Lower leg skin (tissue), 4 donors: ENCODE data around the gene NAV2. TPM values are rescaled to one million over a fixed set of nuclear protein-coding genes. Genes with fewer than 3 reads are reported as not detected.
A peak's percentile ranks its signal among the peaks of the same experiment; 100 is the strongest.

Experiments
- DNase-seq, 2 donors: peaks; one replicate each; pipeline ENCODE4 v3.0.0-alpha.2; 2019; ENCODE audit warnings: low spot score in 2 of 2
- H3K4me3 ChIP-seq: fragments of 200-600 bp; sonication (generic); 2 replicates; pipeline ENCODE4 v1.5.1; 2017; ENCODE audit warnings: mild to moderate bottlenecking, low read depth; ENCODE audit not compliant: poor library complexity, severe bottlenecking
- POLR2A ChIP-seq, 2 donors: fragments of 450-650 bp; IDR thresholded peaks; one replicate each; pipeline ENCODE4 v1.6.1; 2016 to 2017; ENCODE audit warnings: antibody characterized with exemption in 2 of 2, mild to moderate bottlenecking in 1 of 2, moderate library complexity in 1 of 2
- WGBS, 2 donors: methylation state at CpG; one replicate each; pipeline ENCODE4 v1.1.5; 2018; 5-methylcytosine and 5-hydroxymethylcytosine counted together
- intact Hi-C: fragments of 100-400 bp; cut with DNase I; formaldehyde crosslinking; loops from one replicate; pipeline ENCODE4 v1.15.0; 2023; ENCODE audit warnings: low total_unique reads
- total RNA-seq, 4 donors: library from RNA; depleted of rRNA; stranded (reverse); fragments of >200 nt; gene quantifications; one replicate each; pipeline ENCODE4 v1.1.0, GENCODE V29; 2016
- TF ChIP-seq, protein P1 (sequence below), 3 donors: fragments of 450-650 bp; IDR thresholded peaks; one replicate each; pipeline ENCODE4 v1.5.1; 2016; ENCODE audit warnings: antibody characterized with exemption in 3 of 3, mild to moderate bottlenecking in 3 of 3, moderate library complexity in 2 of 3

NAV2 gene
- total RNA-seq, 4 donors from 2014 or later: 5.8 to 30.7 (median 21.0) TPM

DNA sequence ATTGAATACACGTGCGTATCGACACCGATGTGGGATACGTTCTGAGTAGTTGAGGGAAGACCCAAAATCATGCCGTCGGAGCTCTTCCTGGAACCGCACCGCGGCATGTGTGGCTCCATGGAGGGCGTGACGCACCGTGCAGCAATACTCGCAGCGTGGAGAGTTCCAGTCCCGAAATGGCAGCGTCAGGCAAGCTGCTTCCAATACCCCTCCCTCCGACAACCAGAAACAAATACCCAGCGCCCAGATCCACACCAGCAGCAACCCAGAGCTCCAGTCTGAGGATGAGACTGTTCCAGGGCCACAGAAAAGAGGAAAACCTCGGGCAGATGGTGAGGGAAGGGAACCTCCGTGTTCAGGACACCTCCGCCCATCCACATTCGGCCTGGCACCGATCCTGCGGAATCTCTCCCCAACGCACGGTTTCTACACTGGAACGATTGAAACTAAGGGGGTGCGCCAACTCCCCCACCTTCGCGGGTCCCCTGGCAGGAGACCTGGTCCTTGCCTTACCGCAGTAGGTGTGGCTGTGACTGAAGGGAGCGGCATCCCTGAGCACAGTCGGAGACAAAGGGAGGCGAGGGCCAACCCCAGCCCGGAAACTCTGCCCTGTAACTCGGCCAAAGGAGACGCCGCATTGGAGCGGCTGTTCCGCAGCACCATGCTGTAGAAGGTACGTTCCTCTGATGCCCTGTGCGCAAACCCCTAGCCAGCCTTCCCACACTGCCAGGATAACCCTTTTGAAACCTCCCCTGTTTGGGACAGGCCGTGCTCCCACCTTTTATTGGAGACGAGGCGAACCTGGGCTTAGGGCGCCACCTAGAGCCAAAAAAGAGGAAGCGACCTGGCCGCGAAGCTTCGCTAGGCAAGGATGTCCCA is 419.4 kb downstream of the NAV2 start:
- 11 to 13% methylated on average over 41 to 51 of the region's 51 CpGs for WGBS, 2 donors
- intact Hi-C loops: loop anchor here (5.0 to 10.0 kb wide), 2 partner anchors 180 to 567 kb away; no protein-coding TSS in a partner anchor

DNA sequence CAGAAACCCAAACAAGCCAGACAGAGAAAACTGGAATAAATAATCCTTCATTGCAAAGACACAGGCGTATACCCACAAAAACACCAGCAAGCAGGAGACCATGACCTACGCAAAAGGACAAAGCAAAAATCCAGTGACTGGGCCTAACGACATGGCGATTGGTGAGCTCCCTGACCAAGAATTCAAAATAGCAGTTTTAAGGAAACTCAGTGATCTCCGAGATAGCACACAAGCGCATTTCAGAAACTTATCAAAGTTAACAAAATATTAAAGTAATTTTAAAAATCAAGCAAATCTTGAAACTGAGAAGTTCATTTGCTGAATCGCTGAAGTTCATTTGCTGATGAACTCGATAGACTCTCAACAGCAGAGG is 420.0 kb downstream of the NAV2 start:
- TF ChIP-seq, protein P1, sequence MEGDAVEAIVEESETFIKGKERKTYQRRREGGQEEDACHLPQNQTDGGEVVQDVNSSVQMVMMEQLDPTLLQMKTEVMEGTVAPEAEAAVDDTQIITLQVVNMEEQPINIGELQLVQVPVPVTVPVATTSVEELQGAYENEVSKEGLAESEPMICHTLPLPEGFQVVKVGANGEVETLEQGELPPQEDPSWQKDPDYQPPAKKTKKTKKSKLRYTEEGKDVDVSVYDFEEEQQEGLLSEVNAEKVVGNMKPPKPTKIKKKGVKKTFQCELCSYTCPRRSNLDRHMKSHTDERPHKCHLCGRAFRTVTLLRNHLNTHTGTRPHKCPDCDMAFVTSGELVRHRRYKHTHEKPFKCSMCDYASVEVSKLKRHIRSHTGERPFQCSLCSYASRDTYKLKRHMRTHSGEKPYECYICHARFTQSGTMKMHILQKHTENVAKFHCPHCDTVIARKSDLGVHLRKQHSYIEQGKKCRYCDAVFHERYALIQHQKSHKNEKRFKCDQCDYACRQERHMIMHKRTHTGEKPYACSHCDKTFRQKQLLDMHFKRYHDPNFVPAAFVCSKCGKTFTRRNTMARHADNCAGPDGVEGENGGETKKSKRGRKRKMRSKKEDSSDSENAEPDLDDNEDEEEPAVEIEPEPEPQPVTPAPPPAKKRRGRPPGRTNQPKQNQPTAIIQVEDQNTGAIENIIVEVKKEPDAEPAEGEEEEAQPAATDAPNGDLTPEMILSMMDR (IDR thresholded peaks at IDR 0.05): no peak
- no peak for TF ChIP-seq POLR2A (IDR thresholded peaks at IDR 0.05)
- 50 to 53% methylated on average over 8 of the region's 8 CpGs for WGBS, 2 donors
- intact Hi-C loops: loop anchor here (5.0 to 10.0 kb wide), 2 partner anchors 180 to 568 kb away; no protein-coding TSS in a partner anchor
- DNase-seq: no peak
- H3K4me3 ChIP-seq: no peak overlapping the region

More for the DNA sequence above, 419.4 kb downstream of the NAV2 start:
- TF ChIP-seq, protein P1 (IDR thresholded peaks at IDR 0.05): no peak
- TF ChIP-seq POLR2A (IDR thresholded peaks at IDR 0.05): no peak
- DNase-seq: peak; percentile 32 to 93
- H3K4me3 ChIP-seq: peak overlapping the region; percentile 0

DNA sequence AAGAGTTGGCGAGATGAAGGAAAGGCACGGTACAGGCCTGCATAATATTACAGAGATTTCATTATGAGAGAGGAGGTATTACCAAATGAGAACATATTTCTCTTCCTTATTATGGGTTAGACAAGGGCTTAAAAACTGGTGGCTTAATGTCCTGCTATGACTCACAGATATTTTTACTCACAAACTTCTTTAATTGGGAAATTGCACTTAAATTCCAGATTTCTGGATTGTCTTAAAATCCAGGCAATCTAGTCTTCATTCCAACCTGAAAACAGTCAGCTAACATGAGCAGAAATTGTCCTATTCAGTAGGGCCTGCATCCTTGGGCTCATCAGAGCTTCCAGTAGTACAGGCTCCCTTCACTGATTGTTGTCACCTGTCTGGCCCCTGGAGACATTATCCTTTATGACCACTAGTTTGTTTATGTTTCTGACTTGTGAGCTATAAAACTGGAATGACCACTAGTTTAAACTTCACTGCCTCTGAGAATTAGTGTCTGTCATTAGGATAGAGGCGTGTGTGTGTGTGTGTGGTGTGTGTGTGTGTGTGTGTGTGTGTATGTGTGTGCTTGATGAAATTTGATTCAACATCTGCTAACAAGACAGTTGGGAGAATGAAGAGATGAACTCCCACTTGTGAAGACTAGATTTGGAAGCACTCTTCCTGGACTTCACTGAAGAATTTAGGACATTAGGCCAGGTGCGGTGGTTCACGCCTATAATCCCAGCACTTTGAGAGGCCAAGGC is 422.5 kb downstream of the NAV2 start:
- intact Hi-C loops: loop anchor here (5.0 to 10.0 kb wide), 2 partner anchors 183 to 570 kb away; no protein-coding TSS in a partner anchor
- no peak overlapping the region for H3K4me3 ChIP-seq
- DNase-seq: no peak
- WGBS, 2 donors: 80 to 91% methylated on average over 5 of the region's 5 CpGs
- TF ChIP-seq, protein P1 (IDR thresholded peaks at IDR 0.05): no peak
- TF ChIP-seq POLR2A (IDR thresholded peaks at IDR 0.05): no peak

DNA sequence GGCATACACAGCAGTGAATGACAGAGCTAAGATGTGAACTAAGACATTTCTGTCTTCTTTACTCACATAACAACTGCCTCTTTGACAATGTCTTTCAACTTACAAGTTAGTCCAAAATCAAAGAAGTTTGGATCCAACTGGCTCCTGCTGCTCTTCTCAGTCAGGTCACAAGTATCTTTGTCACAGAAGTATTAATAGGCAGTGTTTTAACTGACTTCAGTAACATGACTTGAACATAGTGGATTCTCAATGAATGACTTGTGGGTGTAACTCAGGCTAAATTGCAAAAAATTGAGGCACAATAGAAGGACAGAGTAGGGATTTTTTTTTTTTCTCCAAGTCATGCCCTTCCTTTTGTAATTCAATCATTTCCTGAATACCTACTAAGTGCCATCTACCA is 425.0 kb downstream of the NAV2 start:
- TF ChIP-seq POLR2A (IDR thresholded peaks at IDR 0.05): no peak
- TF ChIP-seq, protein P1 (IDR thresholded peaks at IDR 0.05): no peak
- intact Hi-C loops: loop anchor here (10.0 kb wide), 1 partner anchor 573 kb away; no protein-coding TSS in a partner anchor
- H3K4me3 ChIP-seq: no peak overlapping the region
- no peak for DNase-seq

DNA sequence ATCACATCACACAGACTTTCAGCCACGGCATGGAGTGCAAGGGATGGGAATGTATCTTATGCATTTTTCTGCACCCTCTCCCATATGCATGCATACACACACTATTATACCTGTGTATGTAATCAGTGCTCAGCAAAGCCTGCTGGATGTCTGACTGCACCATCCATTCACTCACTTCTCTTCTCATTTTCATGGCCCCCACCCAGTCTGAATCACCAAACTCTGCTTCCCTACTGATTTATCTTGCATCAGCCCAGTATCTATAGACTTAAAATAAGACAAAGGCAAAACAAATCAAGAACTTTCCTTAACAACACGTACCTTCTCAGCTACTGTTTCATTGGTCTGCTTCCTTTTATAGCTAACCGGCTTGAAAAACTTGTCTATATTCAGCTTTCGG is 426.1 kb downstream of the NAV2 start:
- H3K4me3 ChIP-seq: no peak overlapping the region
- 72 to 76% methylated on average over 4 of the region's 4 CpGs for WGBS, 2 donors
- DNase-seq: no peak
- no peak for TF ChIP-seq POLR2A (IDR thresholded peaks at IDR 0.05)
- TF ChIP-seq, protein P1 (IDR thresholded peaks at IDR 0.05): no peak
- intact Hi-C loops: loop anchor here (10.0 kb wide), 1 partner anchor 574 kb away; no protein-coding TSS in a partner anchor
